ENCODE data around the gene PAQR6.

PAQR6 gene, protein sequence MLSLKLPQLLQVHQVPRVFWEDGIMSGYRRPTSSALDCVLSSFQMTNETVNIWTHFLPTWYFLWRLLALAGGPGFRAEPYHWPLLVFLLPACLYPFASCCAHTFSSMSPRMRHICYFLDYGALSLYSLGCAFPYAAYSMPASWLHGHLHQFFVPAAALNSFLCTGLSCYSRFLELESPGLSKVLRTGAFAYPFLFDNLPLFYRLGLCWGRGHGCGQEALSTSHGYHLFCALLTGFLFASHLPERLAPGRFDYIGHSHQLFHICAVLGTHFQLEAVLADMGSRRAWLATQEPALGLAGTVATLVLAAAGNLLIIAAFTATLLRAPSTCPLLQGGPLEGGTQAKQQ

DNA sequence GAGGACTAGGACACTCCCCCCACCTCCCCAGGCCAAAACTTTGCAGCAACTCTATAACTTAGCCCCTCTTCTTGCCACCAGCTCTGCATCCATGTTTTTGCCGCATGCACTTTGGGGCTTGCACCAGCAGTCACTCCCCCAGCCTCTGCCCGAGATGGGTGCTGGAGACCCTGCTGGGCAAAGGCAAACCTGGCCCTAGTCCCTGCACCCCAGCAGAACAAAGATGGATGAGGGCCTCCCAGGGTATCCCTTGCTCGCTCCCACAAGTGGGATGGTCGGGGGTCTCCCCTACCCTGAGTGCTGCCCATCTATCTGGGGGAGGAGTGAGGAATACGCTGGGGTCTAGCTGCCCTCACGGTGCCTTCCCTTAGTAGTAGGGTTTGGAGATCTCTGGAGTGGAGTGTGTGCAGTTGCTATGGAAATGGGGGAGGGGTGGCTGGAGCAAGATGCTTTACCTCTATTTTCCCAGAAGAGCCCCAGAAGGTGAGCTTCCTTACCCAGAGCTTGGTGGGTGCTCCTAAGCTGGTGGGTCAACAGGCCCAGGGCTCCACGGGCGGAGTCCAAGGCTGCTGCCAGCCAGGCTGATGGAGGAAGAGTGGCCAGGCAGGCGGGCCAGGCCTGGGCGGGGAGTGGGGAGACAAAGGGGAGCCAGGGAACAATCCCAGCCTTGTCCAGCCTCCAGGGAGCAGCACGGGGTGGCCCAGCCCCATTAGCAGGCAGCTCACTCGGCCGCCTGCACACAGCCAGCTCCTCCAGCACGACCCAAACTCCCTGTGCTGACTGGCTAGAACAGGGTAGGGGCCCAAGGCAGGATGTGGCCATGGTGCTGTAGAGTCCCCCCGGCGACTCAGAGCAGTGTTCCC is at the start of gene PAQR6:
Gene PAQR6 (minus strand): TSS at position 597 of the 863 bp plus-strand sequence. CDS start 1,325 bp downstream, outside the sequence.
- Mint-ChIP-seq H3K9me3 (no peaks in the 10 kb centered on the region), H3K4me1 (peaks cover 30% of the 10 kb centered on the region), H3K4me3 (no peak within 1 kb of the TSS), H3K27ac (peak within 1 kb of the TSS; percentile 96), H3K27me3 (ENCODE audit: low read depth, poor library complexity) (peaks cover 3% of the 10 kb centered on the region), H3K36me3 (ENCODE audit: low read depth) (peaks cover 13% of the 10 kb centered on the region)
- TF ChIP-seq, protein P1, sequence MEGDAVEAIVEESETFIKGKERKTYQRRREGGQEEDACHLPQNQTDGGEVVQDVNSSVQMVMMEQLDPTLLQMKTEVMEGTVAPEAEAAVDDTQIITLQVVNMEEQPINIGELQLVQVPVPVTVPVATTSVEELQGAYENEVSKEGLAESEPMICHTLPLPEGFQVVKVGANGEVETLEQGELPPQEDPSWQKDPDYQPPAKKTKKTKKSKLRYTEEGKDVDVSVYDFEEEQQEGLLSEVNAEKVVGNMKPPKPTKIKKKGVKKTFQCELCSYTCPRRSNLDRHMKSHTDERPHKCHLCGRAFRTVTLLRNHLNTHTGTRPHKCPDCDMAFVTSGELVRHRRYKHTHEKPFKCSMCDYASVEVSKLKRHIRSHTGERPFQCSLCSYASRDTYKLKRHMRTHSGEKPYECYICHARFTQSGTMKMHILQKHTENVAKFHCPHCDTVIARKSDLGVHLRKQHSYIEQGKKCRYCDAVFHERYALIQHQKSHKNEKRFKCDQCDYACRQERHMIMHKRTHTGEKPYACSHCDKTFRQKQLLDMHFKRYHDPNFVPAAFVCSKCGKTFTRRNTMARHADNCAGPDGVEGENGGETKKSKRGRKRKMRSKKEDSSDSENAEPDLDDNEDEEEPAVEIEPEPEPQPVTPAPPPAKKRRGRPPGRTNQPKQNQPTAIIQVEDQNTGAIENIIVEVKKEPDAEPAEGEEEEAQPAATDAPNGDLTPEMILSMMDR (IDR thresholded peaks at IDR 0.05): no peak
- no peak for DNase-seq

DNA sequence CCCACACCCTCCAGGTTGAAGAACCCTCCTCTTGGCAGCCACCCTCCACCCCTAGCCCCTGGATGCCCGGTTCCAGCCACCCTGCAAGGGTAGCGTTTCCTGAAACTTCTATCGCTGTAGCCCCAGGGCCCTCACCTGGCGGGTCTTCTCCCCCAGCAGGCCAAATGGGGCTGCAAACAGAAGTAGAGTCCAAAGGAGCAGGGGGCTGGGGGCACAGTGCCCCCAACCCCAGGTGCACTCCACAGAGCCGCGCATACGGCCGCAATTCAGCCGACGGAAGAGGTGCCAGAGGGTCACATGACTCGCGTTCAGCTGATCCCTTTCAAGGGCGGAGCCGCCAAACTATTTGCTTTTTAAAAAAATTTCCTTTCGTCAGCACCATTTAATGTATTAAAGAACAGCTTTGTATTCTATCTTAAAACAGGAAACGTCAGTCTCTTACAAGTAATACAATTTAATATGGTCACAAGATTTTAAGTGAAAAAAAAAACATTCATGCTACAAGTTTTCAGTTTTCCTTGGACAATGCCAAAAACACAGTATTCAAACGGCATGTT is 47.6 kb upstream of the PAQR6 start, which contains the start of gene GLMP:
Gene GLMP (minus strand): TSS at position 289 of the 557 bp plus-strand sequence. CDS start 34 bp downstream, at position 255.
- DNase-seq: peak; percentile 32
- TF ChIP-seq, protein P1 (IDR thresholded peaks at IDR 0.05): no peak
- H3K27ac Mint-ChIP-seq: no peak within 1 kb of the TSS

DNA sequence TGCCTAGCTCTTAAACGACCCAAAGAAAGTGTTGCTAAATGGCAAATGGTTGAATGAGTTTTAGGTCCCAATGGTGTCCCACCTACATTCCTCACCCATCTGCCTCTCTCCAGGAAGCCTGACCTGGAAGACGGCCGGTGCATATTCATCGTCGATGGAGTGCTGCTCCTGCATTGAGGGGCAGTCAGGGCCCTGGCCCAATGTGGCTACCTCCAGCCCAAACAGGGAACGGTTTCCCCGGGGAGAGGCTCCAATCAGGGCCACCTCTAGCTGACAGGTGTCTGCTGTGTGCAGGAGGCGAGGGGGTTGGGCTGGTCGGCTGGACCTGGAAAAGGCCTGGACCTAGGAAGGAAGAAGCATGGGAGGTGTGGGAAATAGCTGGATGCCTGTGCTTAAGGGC is 46.0 kb upstream of the PAQR6 start:
- H3K36me3 Mint-ChIP-seq (ENCODE audit: low read depth): peaks cover 10% of the 10 kb centered on the region
- TF ChIP-seq, protein P1 (IDR thresholded peaks at IDR 0.05): no peak
- peaks cover 9% of the 10 kb centered on the region for H3K27me3 Mint-ChIP-seq (ENCODE audit: low read depth, poor library complexity)
- no peak for DNase-seq
- H3K27ac Mint-ChIP-seq: no peak overlapping the region
- peaks cover 28% of the 10 kb centered on the region for H3K4me1 Mint-ChIP-seq
- H3K4me3 Mint-ChIP-seq: no peak overlapping the region
- no peaks in the 10 kb centered on the region for H3K9me3 Mint-ChIP-seq

More for the DNA sequence above, 47.6 kb upstream of the PAQR6 start, which contains the start of gene GLMP:
- H3K36me3 Mint-ChIP-seq (ENCODE audit: low read depth): no peaks in the 10 kb centered on the region
- no peaks in the 10 kb centered on the region for H3K9me3 Mint-ChIP-seq
- H3K4me3 Mint-ChIP-seq: peak within 1 kb of the TSS; percentile 89
- H3K4me1 Mint-ChIP-seq: peaks cover 28% of the 10 kb centered on the region
- H3K27me3 Mint-ChIP-seq (ENCODE audit: low read depth, poor library complexity): peaks cover 15% of the 10 kb centered on the region

DNA sequence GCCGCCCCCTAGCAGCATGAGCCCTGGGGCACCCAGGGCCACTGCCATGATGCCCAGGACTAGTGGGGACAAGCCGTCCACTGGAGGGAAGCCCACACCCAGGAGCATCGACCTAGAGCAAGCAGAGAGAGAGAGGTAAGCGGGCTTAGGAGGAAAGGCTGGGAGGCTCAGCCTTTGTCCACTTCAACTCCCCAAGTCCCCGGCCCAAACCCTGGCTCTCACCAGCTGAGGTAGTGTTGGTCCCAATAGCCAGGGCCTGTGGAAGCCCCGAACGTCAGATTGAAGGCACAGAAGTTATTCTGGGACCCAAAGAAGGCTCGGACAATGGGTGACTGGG is 45.2 kb upstream of the PAQR6 start:
- H3K36me3 Mint-ChIP-seq (ENCODE audit: low read depth): peaks cover 15% of the 10 kb centered on the region
- no peaks in the 10 kb centered on the region for H3K9me3 Mint-ChIP-seq
- H3K4me1 Mint-ChIP-seq: peaks cover 28% of the 10 kb centered on the region
- DNase-seq: no peak
- H3K27ac Mint-ChIP-seq: peak overlapping the region; percentile 95
- TF ChIP-seq, protein P1 (IDR thresholded peaks at IDR 0.05): no peak
- peaks cover 2% of the 10 kb centered on the region for H3K27me3 Mint-ChIP-seq (ENCODE audit: low read depth, poor library complexity)
- no peak overlapping the region for H3K4me3 Mint-ChIP-seq

DNA sequence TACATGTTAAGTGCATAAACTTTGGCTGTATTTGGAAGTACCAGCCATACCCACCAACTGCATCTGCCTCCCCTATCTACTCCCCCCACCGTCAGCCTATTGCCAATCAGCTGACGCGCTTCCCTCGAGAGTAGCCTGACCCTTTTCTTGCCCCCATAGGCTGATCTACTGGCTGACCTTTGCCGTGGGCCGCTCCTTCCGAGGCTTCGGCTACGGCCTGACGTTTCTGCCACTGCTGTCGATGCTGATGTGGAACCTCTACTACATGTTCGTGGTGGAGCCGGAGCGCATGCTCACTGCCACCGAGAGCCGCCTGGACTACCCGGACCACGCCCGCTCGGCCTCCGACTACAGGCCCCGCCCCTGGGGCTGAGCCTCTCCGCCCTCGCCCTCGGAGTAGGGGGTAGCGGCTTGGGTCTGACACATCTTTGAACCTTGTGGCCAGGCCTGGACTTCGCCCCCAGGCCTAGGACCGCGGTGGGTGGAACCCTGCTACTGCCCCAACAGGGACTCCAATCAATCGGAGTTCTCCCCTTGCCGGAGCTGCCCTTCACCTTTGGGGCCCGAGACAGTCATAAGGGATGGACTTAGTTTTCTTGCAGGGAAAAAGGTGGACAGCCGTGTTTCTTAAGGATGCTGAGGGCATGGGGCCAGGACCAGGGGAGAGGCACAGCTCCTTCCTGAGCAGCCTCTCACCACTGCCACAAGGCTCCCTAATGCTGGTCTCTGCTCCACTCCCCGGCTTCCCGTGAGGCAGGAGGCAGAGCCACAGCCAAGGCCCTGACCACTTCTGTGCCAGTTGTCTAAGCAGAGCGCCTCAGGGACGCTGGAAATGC is 43.6 kb upstream of the PAQR6 start:
- Mint-ChIP-seq H3K27ac (peak overlapping the region; percentile 97), H3K4me3 (peak overlapping the region; percentile 87), H3K36me3 (ENCODE audit: low read depth) (peaks cover 15% of the 10 kb centered on the region), H3K9me3 (no peaks in the 10 kb centered on the region), H3K4me1 (peaks cover 28% of the 10 kb centered on the region), H3K27me3 (ENCODE audit: low read depth, poor library complexity) (no peaks in the 10 kb centered on the region)
- peak; percentile 93 for DNase-seq
- TF ChIP-seq, protein P1 (IDR thresholded peaks at IDR 0.05): no peak
